Activated CD4-positive, alpha-beta T cell treated with anti-CD3 and anti-CD28 coated beads, Interleukin-2, amount 50 U/mL, for 1 hour (primary cell): ENCODE results near the gene GLYATL2.

Experiments used
- DNase-seq: peaks from one replicate; pipeline ENCODE4 v3.0.0-alpha.2; 2020

The GLYATL2 gene, protein sequence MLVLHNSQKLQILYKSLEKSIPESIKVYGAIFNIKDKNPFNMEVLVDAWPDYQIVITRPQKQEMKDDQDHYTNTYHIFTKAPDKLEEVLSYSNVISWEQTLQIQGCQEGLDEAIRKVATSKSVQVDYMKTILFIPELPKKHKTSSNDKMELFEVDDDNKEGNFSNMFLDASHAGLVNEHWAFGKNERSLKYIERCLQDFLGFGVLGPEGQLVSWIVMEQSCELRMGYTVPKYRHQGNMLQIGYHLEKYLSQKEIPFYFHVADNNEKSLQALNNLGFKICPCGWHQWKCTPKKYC

DNA sequence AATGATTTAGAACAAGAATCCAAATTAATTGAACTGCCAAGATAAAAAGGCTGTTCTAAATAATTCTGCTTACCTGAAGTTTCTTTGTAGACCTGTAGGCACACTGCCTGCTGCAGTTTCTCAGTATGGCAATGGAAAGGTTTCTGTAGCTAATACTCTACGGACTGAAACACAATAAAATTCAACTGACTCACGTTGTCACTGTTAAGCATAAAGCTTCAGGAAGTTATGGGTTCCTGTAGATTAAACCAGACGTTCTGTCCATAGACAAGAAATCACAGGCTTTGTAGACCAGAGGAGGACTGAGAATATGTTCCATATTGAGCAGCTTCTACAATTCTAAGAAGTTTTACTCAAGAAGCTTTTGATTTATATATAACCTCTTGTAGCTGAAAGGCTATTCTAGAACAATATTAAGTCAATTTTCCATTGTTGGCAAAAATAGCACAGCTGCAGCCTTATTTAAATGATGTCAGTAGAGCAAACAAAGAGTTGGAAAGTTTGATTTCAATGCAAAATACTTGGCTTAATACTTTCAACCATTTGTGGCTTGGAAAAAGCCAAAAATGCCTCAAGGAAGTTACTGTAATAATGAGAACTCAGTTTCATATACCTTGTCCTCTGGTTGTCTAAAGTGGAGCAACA lies at the start of gene GLYATL2:
GLYATL2 (minus strand) TSS at position 344 of the 645 bp plus-strand sequence. CDS start 5,092 bp downstream, outside the sequence.
- no peak for DNase-seq

DNA sequence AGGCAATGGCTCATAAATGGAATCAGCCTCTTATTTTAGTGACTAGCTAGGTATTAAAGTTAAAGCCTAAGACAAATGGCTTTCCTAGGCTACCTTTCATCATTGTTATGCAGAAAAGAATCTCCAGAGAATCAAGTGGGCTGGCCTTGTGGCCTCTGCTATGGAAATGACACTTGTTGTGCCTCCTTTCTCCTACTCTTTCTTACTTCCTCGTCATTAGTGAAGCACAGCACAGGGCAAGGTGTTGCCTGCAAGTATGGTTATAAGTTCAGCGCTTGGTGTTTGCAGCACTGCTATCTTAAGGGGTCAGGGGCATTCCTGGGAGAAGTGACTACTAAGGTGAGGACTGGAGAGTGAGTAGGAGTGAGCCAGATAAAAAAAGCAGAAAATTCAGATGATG lies 49.4 kb upstream of the GLYATL2 start:
- no peak for DNase-seq

DNA sequence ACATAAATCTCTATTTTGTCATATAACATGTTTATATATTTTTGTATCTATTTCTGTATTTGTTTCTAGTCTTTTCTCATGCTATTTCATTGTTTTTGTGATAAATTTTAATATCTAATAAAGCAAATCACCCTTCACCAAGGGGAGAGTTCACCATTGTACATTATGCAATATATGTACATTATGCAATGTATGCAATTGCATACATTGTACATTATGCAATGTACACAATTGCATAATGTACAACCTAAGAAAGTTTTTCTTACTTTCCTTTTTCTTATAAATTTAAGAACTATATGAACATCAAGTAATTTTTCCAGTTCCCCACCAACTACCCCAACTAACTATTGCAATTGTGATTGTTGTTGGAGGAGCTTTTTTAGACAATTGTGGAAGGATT lies 44.1 kb upstream of the GLYATL2 start:
- no peak for DNase-seq

DNA sequence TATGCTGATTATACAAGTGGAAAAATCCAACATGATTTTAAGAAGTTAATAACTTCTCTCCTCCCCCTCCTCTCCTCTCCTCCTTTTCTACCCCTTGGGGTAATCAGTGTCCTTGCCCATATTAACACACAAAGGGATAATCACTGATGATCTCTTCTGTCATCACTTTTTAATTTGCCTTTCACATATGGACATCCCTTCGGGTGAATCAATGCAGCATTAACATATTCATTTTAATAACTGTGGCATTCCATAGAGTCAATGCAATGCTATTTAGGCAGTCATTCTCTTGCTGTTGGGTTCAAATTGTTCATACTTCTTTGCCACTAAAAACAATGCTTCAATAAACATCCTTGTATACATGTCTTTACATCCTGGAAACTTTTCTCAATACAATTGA lies 42.9 kb upstream of the GLYATL2 start:
- no peak for DNase-seq

DNA sequence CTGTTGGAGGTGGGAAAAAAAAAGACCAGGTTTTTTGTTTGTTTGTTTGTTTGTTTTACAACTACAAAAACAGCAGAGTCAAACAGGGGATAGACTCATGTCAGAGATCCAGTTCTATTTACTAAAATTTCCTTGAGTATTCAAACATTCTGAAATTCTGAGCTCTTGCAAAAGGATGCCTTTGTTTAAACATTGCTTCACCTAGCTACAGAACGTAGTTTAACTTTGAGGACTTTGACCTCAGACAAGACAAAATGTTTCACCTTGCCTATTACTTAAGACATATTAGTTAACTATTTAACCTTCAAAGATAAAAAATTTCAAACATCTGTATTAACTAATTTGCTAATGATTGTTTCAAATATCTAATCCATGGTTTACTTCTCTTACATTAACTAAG lies 36.1 kb upstream of the GLYATL2 start:
- no peak for DNase-seq

DNA sequence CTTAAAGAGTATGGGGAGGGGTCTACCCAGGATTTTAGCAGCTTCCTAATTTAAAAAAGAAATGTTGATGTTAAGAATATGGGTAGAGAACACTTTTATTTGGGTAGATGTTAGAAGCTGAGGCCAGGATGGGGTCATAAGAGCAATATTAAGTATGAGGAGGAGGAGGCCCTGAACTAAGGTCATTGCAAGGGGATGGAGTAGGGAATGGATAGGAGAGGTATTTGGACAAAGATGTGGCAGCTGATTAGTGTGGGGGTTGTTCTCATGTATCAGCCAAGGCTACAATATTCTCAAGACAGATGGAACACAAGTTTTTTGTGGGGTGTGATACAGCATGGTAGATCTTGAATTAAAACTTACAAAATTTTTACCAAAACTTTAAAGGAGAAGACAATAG lies 35.7 kb upstream of the GLYATL2 start:
- DNase-seq, result no peak

DNA sequence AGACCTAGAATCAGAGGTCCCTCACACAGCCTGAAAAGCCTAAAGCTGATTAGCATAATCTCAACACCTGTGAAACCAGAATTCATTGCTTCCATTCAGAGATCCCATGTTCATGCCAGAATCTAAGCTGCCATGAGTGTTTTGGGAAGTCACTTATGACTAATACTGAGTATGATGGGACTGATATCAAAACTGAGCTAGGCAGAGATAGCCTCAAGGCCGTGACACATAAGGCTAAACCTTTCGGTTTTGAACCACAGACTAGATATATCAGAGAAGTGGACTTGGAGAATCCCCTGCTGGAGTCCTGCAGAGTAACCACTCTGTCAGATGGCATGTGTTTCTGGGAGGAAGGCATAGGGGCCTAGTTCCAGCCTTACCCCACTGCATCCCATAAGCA lies 23.1 kb upstream of the GLYATL2 start:
- DNase-seq, result no peak

DNA sequence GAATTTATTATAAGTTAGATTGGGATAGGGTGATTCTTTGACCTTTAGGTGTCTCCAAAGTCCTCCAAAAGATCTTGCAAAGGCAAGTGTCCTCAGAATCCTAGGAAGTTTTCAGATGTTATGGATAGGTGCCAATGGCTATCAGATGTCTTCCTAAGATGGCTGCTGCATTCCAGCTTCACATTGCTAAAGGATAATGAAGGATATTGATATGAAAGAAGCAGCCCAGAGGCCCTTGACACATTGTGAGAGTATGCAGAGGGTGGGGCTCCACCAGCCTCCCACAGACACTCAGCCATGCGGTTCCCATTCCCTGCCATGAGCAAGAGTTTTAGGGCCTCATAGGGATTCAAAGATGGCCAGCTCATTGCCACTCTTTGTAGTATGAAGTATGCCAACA lies 22.3 kb upstream of the GLYATL2 start:
- no peak for DNase-seq

DNA sequence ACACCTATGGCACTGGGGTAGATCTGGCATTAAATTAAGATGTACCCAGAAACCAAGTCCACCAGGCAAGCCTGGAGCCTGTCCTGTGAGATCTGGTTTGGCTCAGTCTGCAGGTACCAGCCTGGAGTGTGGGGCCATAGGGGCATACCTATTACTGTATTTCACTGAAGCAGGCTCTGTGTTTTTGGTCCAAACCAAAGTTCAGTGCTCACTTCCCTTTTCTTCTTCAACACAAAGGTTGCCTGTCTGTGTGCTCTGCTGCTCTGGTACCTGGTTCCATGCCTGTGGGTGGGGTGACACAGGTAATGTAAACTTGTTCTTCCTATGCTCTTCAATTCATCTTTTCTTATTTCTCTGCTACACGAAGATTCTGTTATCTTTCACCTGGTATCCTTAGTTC lies 19.8 kb upstream of the GLYATL2 start:
- DNase-seq, result no peak

DNA sequence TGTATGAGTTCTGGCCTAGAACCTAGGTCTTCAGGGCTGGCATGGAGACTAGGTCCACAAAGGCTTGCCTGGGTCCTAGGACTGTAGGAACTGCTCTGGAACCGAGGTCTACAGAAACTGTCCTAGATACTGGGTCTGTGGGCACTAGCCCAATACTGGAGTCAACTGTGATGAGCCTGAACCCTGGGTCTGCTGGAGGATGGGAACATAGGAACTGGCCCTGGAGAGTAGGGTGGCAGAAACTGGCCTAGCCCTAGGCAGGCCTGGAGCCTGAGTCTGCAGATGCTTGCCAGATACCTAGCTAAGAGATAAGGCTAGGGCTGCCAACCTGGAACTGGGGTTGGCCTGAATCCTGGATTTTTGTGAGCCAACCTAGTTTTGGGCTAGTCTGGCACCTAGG lies 19.2 kb upstream of the GLYATL2 start:
- no peak for DNase-seq

DNA sequence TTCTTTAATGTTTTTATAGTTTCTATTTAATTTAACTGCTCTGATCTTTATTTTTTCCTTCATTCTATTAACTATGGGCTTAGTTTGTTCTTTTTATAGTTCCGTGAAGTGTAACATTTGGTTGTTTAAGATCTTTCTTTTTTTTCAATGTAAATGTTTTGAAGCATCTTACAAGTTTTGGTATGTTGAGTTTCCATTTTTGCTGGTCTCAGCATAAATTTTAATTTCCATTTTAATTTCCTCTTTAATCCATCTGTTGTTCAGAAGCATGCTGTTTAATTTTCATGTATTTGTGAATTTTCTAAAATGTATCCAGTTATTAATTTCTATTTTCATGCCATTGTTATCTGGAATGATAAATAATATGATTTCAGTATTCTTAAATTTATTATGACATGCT lies 17.0 kb upstream of the GLYATL2 start:
- DNase-seq, result no peak

DNA sequence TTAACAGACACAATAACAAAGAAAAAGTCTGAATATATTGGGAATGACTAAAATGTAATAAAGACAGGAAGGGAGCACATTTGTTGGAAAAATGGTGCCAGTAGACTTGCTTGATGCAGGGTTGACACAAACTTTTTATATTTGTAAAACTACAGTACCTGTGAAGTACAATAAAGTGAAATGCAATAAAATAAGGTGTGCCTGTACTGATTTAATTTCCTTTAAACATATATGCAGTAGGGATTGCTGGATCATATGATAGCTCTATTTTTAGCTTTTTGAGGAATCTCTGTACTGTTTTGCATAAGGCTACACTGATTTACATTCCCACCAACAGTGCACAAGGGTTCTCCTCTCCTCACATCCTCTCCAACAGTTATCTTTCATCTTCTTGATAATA lies 12.3 kb upstream of the GLYATL2 start:
- DNase-seq, result no peak

DNA sequence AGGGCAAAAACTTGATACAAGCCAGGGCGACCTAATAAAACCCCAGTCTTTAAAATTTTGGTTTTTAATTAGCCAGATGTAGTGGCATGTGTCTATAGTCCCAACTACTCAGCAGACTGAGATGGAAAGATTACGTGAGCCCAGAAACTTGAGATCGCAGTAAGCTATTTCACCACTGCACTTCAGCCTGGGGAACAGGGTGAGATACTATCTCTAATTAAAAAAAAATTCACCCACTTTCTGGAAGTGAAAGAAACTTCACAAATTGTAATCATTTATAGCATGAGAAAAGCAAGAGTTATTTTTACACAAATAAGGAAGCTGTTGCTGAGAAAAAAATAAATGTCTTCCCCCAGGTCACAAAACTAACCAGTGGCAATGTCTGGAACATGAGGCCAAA lies 882 bp upstream of the GLYATL2 start:
- DNase-seq, result no peak

DNA sequence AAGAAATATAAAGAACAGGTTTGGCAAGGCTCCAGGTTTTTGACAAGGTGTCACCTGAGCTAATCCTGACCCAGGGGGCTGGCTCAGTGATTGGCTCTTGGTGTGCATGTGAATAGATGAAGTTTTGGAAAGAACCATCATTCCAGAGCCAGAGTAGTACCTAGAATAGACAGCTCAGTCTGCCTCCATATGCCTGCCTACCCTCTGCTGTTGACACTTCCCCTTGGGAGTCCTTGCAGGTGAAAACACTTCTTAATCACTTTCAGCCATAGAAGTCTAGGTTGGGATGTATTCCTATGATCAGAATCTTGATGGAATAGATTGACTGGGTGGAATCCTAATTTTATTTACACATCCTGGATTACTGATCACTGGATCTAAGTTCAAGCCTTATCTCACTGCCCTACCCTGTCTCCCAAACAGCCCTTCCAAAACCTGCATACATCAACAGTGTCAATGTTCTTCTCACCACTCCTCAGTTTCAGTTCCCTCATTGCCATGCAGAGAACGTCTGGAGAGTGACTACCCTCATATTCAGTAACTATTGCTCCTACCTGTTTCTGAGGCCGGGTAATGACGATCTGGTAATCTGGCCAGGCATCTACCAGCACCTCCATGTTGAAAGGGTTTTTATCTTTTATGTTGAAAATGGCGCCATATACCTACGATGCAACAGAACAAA lies 6.7 kb downstream of the GLYATL2 start:
- DNase-seq, result no peak

DNA sequence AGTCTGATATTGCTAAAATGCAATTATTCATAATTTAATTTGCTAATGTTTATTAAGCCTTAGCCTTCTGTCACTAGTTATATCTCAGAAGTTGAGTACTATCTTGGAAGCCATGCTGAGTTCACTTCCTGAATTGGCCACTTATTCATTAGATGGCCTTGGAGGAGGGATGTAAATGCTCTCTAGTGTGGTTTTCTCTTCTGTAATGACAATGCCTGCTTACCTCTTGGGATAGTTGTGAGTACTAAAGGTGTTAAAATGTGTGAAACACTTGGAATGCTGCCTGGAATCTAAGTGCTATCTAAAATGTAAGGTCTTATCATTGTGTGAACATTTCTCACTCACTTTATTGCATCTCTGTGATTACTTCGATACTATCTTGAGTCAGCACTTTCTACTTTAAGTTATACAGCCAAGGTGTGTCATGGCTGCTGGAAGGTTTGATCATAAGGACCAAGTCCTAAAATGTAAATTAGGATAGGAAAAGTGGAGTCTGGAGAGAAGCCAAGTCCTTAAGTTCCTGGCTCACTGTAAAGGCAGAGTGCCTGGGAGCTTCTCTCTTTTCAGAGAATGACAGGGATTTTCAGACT lies 12.4 kb downstream of the GLYATL2 start:
- no peak for DNase-seq

DNA sequence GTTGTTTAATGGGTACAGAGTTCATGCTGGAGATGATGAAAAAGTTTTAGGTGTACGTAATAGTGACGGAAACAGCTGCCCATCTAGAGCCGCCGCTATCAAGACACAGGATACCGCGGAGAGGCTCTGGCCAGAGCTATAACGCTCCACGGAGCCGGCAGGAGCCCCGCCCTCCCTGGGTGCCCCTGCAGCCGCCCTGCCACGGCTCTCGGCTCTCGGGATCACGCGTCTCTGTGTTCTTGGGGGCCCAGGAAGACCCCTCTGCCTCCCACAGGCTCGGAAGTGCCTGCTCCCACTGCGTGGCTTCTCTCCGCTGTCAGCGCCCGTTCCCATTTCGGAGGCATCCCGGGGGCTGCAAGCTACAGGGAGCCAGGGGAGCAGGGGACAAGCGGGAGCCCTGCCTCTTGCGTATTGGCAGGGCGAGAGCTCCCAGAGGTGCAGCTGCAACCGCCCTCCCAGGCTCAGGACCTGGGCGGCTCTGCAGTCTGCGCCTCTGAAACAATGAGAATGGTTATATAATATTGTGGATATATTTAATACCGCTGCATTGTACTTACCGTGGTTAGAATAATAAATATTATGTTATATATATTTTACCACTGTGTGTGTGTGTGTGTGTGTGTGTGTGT lies 13.7 kb downstream of the GLYATL2 start:
- no peak for DNase-seq

DNA sequence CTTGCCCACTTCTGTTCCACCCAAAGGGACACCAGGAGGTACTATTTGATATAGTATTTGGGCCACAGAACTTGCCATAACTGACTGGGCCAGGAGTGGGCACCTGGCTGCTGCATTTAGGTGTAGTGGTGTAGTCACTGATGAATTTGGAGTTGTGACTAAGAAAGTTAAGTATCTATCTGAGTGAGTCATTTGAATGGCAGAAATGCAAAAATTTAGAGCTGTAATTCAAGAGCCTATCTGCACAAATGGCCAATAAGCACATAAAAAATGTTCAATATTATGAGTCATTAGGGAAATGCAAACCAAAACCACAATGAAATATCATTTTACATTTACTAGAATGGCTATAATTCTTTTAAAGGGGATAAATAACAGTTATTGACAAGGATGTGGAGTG lies 14.7 kb downstream of the GLYATL2 start:
- no peak for DNase-seq

DNA sequence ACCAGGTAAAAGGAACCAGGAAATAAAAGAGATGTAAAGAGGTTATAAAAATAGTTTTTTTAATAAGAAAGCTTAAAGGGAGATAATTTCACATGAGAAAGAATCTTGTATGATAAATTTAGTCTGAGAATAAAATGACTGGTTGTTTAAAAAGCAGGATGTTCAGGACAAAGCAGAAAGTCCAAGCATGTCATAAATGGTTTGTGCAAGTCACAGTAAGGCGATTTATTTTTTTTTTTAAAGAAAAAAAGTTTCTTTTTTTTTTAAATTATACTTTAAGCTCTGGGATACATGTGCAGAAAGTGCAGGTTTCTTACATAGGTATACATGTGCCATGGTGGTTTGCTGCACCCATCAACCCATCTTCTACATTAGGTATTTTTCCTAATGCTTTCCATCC lies 30.8 kb downstream of the GLYATL2 start:
- no peak for DNase-seq

DNA sequence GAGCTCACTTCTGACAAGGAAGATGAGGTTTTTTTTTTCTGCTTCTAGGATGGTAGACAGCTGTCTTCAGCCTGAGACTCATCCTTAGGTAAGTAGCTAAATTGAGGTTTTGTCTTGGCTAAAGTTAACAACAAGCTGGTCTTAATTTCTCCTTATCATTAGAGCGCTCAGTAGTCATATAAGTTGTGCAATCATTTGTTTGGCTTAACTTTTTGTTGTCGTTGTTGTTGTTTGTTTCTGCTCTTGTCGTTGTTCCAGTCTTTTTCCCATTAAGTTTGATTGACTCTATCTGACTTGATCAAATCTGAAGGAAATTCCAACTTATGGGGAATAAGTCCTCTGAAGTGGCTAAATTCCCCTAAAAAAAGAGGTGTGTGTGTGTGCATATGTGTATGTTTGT lies 33.0 kb downstream of the GLYATL2 start:
- no peak for DNase-seq

DNA sequence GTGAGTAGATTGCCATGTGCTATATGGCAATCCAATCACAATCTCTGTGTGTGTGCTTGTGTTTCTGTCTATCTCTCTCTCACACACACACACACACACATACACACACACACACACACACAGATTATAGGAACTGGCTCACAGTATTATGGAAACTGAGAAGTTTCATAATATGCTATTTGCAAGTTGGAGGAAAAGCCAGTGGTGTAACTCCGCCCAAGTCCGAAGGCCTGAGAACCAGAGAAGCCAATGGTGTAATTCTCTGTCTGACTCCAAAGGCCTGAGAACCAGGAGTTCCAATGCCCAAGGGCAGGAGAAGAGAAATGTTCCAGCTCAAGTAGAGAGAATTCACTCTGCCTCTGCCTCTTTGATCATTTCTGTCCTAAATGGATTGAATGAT lies 37.2 kb downstream of the GLYATL2 start:
- no peak for DNase-seq

DNA sequence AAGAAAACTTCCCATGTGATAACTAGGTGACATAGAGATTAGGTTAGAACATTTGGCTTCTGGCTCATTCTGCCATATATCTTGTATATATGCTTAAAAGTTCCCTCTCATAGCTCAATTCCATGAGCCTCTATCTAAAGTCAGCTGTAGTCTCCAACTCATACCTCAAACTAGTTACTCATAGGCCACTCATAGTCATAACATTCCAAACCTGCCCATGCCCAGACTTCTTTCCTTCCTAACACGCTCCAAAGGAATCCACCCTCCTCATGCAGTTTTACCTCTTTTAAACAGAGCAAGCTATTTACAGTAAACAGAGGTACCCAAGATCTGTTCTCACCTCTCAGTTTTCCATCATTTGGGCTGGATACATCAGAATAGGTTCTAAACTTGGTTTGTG lies 39.4 kb downstream of the GLYATL2 start:
- DNase-seq, result no peak

DNA sequence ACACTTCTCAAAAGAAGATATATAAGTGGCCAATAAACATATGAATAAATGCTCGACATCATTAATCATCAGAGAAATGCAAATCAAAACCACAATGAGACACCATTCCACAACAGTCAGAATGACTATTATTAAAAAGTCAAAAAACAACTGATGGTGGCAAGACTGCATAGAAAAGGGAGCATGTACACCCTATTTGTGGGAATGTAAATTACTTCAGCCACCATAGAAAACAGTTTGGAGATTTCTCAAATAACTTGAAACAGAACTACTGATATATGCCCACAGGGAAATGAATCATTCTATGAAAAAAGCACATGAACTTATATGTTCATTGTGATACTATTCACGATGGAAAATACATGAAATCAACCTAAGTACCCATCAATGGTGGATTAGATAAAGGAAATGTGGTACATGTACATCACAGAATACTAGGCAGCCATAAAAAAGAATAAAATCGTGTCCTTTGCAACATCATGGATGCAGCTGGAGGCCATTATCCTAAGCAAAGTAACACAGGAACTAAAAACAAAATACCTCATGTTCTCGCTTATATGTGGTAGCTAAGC lies 42.4 kb downstream of the GLYATL2 start:
- no peak for DNase-seq

DNA sequence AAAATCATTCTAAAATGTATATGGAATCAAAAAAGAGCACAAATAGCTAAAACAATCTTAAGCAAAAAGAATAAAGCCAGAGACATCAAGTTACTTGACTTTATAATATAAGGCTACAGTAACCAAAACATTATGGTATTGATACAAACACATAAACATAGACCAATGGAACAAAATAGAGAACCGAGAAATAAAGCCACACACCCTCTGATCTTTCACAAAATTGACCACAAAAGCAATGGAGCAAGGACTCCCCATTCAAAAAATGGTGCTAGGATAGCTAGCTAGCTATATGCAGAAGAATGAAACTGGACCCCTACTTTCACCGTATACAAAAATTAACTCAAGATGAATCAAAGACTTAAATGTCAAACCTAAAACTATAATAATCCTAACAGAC lies 43.2 kb downstream of the GLYATL2 start:
- DNase-seq, result no peak
